Measurements from ENCODE around the gene GNG13. TPM values are rescaled to one million over a fixed set of nuclear protein-coding genes. Genes with fewer than 3 reads are reported as not detected.

GNG13 gene
- total RNA-seq, 1 donor from 2014 or later: not detected

DNA sequence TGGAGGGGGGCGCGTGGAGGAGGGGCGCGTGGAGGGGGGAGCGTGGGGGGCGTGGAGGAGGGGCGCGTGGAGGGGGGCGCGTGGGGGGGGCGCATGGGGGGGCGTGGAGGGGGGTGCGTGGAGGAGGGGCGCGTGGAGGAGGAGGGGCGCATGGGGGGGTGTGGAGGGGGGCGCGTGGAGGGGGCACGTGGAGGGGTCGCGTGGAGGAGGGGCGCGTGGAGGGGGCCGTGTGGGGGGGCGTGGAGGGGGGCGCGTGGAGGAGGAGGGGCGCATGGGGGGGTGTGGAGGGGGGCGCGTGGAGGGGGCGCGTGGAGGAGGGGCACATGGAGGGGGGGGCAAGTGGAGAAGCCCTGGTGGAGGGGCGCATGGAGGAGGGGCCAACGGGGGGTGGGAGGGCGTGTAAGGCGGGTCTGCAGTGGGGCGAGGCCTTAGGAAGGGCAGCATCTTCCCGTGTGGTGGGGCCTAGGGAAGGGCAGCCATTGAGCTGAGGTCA lies 32.7 kb downstream of the GNG13 start:
- no peak overlapping the region for H3K27ac Mint-ChIP-seq (ENCODE audit: unreplicated experiment)
- no peak overlapping the region for H3K4me3 Mint-ChIP-seq (ENCODE audit: unreplicated experiment)

DNA sequence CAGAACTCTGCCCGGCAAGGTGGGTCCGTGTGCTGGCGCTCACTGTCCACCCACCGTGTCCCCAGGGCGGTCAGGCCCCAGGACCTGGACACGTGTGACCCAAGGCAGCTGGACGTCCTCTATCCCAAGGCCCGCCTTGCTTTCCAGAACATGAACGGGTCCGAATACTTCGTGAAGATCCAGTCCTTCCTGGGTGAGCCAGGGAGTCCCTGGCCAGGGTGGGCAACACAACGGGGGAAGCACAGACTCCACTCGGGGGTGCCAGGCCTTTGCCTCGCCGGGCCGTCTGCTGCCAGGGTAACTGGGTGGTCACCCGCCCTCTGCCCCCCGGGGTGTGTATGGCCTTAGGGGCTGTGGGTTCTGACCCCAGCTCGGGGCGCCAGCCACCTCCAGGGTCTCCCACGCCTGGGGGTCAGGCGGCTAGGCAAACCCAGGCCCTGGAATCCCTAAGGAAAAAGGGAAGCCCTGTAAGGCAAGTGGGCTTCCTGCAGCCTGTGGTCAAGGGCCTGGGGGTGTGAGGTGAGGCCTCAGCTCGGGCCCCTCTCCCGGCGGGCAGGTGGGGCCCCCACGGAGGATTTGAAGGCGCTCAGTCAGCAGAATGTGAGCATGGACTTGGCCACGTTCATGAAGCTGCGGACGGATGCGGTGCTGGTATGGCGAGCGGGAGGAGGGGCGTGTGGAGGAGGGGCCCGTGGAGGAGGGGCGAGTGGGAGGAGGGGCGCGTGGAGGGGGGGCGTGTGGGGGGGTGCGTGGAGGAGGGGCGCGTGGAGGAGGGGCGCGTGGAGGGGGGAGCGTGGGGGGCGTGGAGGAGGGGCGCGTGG lies 33.5 kb downstream of the GNG13 start:
- peak; percentile 63 for DNase-seq
- H3K9me3 Mint-ChIP-seq (ENCODE audit: unreplicated experiment): peaks cover 2% of the 10 kb centered on the region
- H3K27ac Mint-ChIP-seq (ENCODE audit: unreplicated experiment): no peak overlapping the region
- no peaks in the 10 kb centered on the region for H3K36me3 Mint-ChIP-seq (ENCODE audit: unreplicated experiment)
- TF ChIP-seq, protein P1, sequence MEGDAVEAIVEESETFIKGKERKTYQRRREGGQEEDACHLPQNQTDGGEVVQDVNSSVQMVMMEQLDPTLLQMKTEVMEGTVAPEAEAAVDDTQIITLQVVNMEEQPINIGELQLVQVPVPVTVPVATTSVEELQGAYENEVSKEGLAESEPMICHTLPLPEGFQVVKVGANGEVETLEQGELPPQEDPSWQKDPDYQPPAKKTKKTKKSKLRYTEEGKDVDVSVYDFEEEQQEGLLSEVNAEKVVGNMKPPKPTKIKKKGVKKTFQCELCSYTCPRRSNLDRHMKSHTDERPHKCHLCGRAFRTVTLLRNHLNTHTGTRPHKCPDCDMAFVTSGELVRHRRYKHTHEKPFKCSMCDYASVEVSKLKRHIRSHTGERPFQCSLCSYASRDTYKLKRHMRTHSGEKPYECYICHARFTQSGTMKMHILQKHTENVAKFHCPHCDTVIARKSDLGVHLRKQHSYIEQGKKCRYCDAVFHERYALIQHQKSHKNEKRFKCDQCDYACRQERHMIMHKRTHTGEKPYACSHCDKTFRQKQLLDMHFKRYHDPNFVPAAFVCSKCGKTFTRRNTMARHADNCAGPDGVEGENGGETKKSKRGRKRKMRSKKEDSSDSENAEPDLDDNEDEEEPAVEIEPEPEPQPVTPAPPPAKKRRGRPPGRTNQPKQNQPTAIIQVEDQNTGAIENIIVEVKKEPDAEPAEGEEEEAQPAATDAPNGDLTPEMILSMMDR (IDR thresholded peaks at IDR 0.05; ENCODE audit: partially characterized antibody, unreplicated experiment): no peak
- peaks cover 6% of the 10 kb centered on the region for H3K27me3 Mint-ChIP-seq (ENCODE audit: unreplicated experiment)
- H3K4me3 Mint-ChIP-seq (ENCODE audit: unreplicated experiment): no peak overlapping the region
- no peaks in the 10 kb centered on the region for H3K4me1 Mint-ChIP-seq (ENCODE audit: low read depth, unreplicated experiment)

More for the DNA sequence above, 32.7 kb downstream of the GNG13 start:
- DNase-seq: peak; percentile 62
- H3K4me1 Mint-ChIP-seq (ENCODE audit: low read depth, unreplicated experiment): no peaks in the 10 kb centered on the region
- peaks cover 2% of the 10 kb centered on the region for H3K9me3 Mint-ChIP-seq (ENCODE audit: unreplicated experiment)
- H3K27me3 Mint-ChIP-seq (ENCODE audit: unreplicated experiment): peaks cover 6% of the 10 kb centered on the region
- TF ChIP-seq, protein P1 (IDR thresholded peaks at IDR 0.05; ENCODE audit: partially characterized antibody, unreplicated experiment): no peak
- H3K36me3 Mint-ChIP-seq (ENCODE audit: unreplicated experiment): no peaks in the 10 kb centered on the region

DNA sequence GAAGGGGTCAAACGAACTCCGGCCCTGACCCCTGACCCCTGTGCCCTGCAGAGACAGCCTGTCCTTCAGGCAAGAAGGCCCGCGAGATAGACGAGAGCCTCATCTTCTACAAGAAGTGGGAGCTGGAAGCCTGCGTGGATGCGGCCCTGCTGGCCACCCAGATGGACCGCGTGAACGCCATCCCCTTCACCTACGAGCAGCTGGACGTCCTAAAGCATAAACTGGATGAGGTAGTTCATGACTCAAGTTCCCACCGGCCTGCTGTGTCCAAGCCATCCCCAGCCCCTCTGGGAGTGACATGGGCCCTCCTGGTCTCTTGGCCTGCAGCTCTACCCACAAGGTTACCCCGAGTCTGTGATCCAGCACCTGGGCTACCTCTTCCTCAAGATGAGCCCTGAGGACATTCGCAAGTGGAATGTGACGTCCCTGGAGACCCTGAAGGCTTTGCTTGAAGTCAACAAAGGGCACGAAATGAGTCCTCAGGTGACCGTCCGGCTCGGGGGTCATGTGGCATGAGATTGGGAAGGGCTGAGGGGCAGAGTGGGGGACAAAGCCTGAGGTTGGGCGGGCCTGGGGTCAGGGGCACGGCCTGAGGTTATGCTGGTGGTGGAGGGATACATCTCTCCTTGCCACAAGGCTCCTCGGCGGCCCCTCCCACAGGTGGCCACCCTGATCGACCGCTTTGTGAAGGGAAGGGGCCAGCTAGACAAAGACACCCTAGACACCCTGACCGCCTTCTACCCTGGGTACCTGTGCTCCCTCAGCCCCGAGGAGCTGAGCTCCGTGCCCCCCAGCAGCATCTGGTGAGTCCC lies 34.3 kb downstream of the GNG13 start:
- no peak overlapping the region for H3K27ac Mint-ChIP-seq (ENCODE audit: unreplicated experiment)
- peaks cover 2% of the 10 kb centered on the region for H3K27me3 Mint-ChIP-seq (ENCODE audit: unreplicated experiment)
- no peak for DNase-seq
- H3K36me3 Mint-ChIP-seq (ENCODE audit: unreplicated experiment): no peaks in the 10 kb centered on the region
- TF ChIP-seq, protein P1 (IDR thresholded peaks at IDR 0.05; ENCODE audit: partially characterized antibody, unreplicated experiment): no peak
- H3K9me3 Mint-ChIP-seq (ENCODE audit: unreplicated experiment): no peaks in the 10 kb centered on the region
- H3K4me1 Mint-ChIP-seq (ENCODE audit: low read depth, unreplicated experiment): no peaks in the 10 kb centered on the region
- H3K4me3 Mint-ChIP-seq (ENCODE audit: unreplicated experiment): no peak overlapping the region

DNA sequence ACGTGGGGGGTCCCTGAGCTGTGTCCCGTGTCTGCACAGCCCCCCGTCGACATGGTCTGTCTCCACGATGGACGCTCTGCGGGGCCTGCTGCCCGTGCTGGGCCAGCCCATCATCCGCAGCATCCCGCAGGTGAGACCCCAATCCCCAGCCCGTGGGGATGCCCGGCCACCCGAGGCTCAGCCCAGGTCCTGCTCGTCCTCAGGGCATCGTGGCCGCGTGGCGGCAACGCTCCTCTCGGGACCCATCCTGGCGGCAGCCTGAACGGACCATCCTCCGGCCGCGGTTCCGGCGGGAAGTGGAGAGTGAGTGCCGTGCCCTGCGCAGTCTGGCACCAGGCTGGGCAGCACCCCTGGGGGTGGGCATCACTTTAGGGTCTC lies 35.1 kb downstream of the GNG13 start:
- TF ChIP-seq, protein P1 (IDR thresholded peaks at IDR 0.05; ENCODE audit: partially characterized antibody, unreplicated experiment): no peak
- Mint-ChIP-seq H3K4me1 (ENCODE audit: low read depth, unreplicated experiment) (no peaks in the 10 kb centered on the region), H3K27ac (ENCODE audit: unreplicated experiment) (no peak overlapping the region), H3K27me3 (ENCODE audit: unreplicated experiment) (peaks cover 2% of the 10 kb centered on the region), H3K4me3 (ENCODE audit: unreplicated experiment) (no peak overlapping the region), H3K9me3 (ENCODE audit: unreplicated experiment) (no peaks in the 10 kb centered on the region), H3K36me3 (ENCODE audit: unreplicated experiment) (no peaks in the 10 kb centered on the region)
- no peak for DNase-seq

Data from glutamatergic neuron (in vitro differentiated cells).